LNCaP clone FGC (cell line): ENCODE data around the gene MPC2.

ENCODE experiments used
- DNase-seq: peaks from one replicate; pipeline ENCODE4 v3.0.0-alpha.2; 2011; ENCODE audit warnings: low read depth
- H3K4me3 ChIP-seq: 2 replicates; pipeline ENCODE4 v1.5.1; 2011; ENCODE audit warnings: mild to moderate bottlenecking, low read depth, low read length, control low read depth
- TF ChIP-seq, protein P1 (sequence below): IDR thresholded peaks from 2 replicates; pipeline ENCODE4 v1.5.1; 2012; ENCODE audit warnings: mild to moderate bottlenecking; ENCODE audit not compliant: control insufficient read depth, insufficient read depth; ENCODE audit errors: extremely low read depth

MPC2 gene

GRCh38 chr1:167949785-167950184 is 12.9 kb upstream of the MPC2 start:
- no peak for DNase-seq
- TF ChIP-seq, protein P1, sequence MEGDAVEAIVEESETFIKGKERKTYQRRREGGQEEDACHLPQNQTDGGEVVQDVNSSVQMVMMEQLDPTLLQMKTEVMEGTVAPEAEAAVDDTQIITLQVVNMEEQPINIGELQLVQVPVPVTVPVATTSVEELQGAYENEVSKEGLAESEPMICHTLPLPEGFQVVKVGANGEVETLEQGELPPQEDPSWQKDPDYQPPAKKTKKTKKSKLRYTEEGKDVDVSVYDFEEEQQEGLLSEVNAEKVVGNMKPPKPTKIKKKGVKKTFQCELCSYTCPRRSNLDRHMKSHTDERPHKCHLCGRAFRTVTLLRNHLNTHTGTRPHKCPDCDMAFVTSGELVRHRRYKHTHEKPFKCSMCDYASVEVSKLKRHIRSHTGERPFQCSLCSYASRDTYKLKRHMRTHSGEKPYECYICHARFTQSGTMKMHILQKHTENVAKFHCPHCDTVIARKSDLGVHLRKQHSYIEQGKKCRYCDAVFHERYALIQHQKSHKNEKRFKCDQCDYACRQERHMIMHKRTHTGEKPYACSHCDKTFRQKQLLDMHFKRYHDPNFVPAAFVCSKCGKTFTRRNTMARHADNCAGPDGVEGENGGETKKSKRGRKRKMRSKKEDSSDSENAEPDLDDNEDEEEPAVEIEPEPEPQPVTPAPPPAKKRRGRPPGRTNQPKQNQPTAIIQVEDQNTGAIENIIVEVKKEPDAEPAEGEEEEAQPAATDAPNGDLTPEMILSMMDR = no peak
- H3K4me3 ChIP-seq = no peak overlapping the region

- TF ChIP-seq, protein P1 = no peak
- no peak for DNase-seq
- no peak overlapping the region for H3K4me3 ChIP-seq
Measured at GRCh38 chr1:167947733-167948132, 10.9 kb upstream of the MPC2 start.

- H3K4me3 ChIP-seq = no peak overlapping the region
- TF ChIP-seq, protein P1 = no peak
- no peak for DNase-seq
Measured at GRCh38 chr1:167943541-167943940, 6.7 kb upstream of the MPC2 start.

DNA sequence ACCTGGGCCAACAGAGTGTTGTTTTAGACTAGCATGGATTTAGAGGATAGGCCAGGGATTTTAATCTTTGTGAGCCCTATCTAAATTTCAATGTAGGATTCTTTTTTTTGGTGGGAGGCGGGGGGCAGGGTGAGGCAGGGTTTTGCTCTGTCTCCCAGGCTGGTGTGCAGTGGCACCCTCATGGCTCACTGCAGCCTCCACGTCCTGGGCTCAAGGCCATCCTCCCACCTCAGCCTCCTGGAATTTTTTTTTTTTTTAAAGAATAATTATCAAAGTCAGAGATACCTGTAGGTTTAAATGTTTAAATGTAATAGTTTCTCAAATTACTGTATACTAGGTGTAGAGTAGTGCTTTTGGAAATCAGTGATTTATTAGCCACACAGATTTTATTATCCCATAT is 3.4 kb upstream of the MPC2 start:
- no peak overlapping the region for H3K4me3 ChIP-seq
- DNase-seq = no peak
- TF ChIP-seq, protein P1 = no peak

DNA sequence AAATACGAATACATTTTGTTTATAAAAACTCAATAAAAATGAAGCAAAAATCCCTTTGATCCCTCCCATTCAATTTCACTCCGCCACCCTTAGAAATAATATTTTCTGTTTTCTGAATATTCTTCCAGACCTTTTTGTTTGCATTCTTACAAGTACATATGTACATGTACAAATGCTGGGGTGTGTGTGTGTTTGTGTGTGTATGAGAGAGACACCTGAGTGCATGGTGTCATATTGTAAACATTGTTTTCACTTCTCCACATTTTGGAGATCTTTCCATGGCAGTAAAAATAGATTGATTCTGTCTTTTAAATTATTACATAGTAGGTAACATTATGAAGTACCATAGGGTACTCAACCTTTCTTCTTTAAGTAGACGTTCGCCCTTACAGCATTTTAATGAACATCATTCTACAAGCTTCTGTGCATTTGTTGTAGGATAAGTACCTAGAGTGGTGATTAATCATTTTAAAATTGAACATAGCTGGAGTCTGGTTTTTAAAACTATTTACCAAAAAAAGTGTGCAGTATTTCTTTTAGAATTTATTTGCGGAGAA is 1.3 kb upstream of the MPC2 start:
- TF ChIP-seq, protein P1 = no peak
- no peak for DNase-seq
- peak overlapping the region; percentile 90 for H3K4me3 ChIP-seq

DNA sequence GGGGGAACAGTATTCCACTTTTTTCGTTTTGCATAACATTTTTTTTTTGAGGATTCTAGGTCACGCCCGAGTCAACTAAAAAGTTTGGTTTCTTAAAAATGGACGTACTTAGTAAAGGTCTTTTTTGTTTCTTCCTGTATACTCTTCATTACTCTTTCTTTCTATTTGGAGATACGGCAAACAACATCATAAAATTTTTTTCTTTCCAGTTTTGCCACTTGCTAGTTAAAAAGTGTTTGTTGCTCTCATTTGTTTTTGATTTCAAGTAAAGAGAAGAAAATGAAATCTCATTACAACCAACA is 788 bp upstream of the MPC2 start:
- peak overlapping the region; percentile 90 for H3K4me3 ChIP-seq
- TF ChIP-seq, protein P1 = no peak
- no peak for DNase-seq
